Measurements from ENCODE around the gene CRIP3. TPM values are rescaled to one million over a fixed set of nuclear protein-coding genes. Genes with fewer than 3 reads are reported as not detected.

CRIP3 gene
- total RNA-seq, 2 experiments from 2014 or later, result 2.2 to 2.4 TPM

- Mint-ChIP-seq H3K4me1 (ENCODE audit: low read depth) (peaks cover 8% of the 10 kb centered on the region), H3K4me3 (no peak overlapping the region), H3K36me3 (ENCODE audit: low read depth) (no peaks in the 10 kb centered on the region), H3K27me3 (peaks cover 37% of the 10 kb centered on the region), H3K27ac (no peak overlapping the region), H3K9me3 (no peaks in the 10 kb centered on the region)
- DNase-seq, result no peak
- no peak for TF ChIP-seq CTCF (IDR thresholded peaks at IDR 0.05)
- intact Hi-C loops (cut with micrococcal nuclease), result no loop called here
- CTCF ChIA-PET, result interaction anchor here (0.8 kb wide), 1 partner anchor 229 kb away, joined by 3 read pairs; no protein-coding TSS in a partner anchor
- POLR2A ChIA-PET, result no interaction called here
- ATAC-seq, result no peak
These were observed 30.7 kb downstream of the CRIP3 start for GRCh38 chr6:43277643-43278523.

GRCh38 chr6:43277306-43277642 is 31.4 kb downstream of the CRIP3 start:
- TF ChIP-seq CTCF (IDR thresholded peaks at IDR 0.05), result no peak
- intact Hi-C loops (cut with micrococcal nuclease), result no loop called here
- POLR2A ChIA-PET, result no interaction called here
- ATAC-seq (no peak), DNase-seq (no peak)
- CTCF ChIA-PET, result no interaction called here
- no peak overlapping the region for H3K4me3 Mint-ChIP-seq
- H3K27me3 Mint-ChIP-seq, result peaks cover 34% of the 10 kb centered on the region
- no peaks in the 10 kb centered on the region for H3K9me3 Mint-ChIP-seq
- no peaks in the 10 kb centered on the region for H3K36me3 Mint-ChIP-seq (ENCODE audit: low read depth)
- H3K27ac Mint-ChIP-seq, result no peak overlapping the region
- peaks cover 8% of the 10 kb centered on the region for H3K4me1 Mint-ChIP-seq (ENCODE audit: low read depth)

GRCh38 chr6:43276577-43277305 is 31.9 kb downstream of the CRIP3 start:
- DNase-seq, result no peak
- ChIA-PET CTCF (no interaction called here), POLR2A (no interaction called here)
- H3K36me3 Mint-ChIP-seq (ENCODE audit: low read depth), result no peaks in the 10 kb centered on the region
- H3K27ac Mint-ChIP-seq, result no peak overlapping the region
- no peak overlapping the region for H3K4me3 Mint-ChIP-seq
- peaks cover 37% of the 10 kb centered on the region for H3K27me3 Mint-ChIP-seq
- no peaks in the 10 kb centered on the region for H3K9me3 Mint-ChIP-seq
- TF ChIP-seq CTCF (IDR thresholded peaks at IDR 0.05), result no peak
- no peak for ATAC-seq
- intact Hi-C loops (cut with micrococcal nuclease), result no loop called here
- H3K4me1 Mint-ChIP-seq (ENCODE audit: low read depth), result peaks cover 8% of the 10 kb centered on the region

- H3K9me3 Mint-ChIP-seq, result no peaks in the 10 kb centered on the region
- peak; percentile 64 for DNase-seq
- intact Hi-C loops (cut with micrococcal nuclease), result no loop called here
- H3K4me3 Mint-ChIP-seq, result peak overlapping the region; percentile 64
- no peaks in the 10 kb centered on the region for H3K36me3 Mint-ChIP-seq (ENCODE audit: low read depth)
- no peak for TF ChIP-seq CTCF (IDR thresholded peaks at IDR 0.05)
- CTCF ChIA-PET, result no interaction called here
- POLR2A ChIA-PET, result no interaction called here
- peak overlapping the region; percentile 1 for H3K27ac Mint-ChIP-seq
- peaks cover 34% of the 10 kb centered on the region for H3K27me3 Mint-ChIP-seq
- H3K4me1 Mint-ChIP-seq (ENCODE audit: low read depth), result peaks cover 8% of the 10 kb centered on the region
- ATAC-seq, result peak; percentile 52
These were observed 32.6 kb downstream of the CRIP3 start for GRCh38 chr6:43275801-43276576.
